ENCODE results near the gene RABGGTA.

DNA sequence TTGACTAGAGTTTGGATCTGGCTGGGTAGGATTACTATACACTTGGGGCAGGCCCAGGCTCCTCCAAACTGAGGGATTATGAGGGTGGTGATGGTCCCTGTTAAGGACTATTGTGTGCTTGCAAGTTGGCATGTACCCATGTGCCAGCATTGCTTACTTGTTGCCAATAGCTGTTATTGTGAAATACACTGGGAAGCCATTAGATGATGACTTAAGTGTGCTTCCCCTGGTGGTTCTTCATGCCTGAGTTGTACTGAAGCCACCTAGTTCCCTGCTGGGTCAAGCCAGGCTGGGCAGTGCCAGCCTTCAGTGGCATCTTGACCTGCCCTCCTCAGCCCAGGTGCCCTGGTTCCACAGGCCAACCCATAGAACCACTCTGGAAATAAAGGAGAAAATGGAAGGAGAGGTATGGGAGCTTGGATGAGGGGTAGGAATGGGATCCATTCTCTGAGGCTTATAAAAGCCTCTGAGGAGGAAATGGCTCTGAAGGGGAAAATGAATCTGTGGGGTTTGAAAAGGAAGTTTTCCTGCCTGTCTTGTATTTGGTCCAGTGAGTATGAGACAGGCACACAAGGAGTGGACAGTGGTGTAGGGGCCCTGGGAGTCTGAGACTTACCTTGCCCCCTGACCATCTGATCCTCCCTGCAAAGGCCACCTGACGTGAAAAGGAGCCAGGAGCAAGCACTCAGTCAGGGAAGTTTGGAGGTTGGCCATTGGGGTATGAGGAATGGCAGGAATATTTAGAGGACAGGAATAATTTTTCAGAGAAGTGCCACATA, 40.6 kb upstream of the RABGGTA start:
- TF ChIP-seq, protein P1, sequence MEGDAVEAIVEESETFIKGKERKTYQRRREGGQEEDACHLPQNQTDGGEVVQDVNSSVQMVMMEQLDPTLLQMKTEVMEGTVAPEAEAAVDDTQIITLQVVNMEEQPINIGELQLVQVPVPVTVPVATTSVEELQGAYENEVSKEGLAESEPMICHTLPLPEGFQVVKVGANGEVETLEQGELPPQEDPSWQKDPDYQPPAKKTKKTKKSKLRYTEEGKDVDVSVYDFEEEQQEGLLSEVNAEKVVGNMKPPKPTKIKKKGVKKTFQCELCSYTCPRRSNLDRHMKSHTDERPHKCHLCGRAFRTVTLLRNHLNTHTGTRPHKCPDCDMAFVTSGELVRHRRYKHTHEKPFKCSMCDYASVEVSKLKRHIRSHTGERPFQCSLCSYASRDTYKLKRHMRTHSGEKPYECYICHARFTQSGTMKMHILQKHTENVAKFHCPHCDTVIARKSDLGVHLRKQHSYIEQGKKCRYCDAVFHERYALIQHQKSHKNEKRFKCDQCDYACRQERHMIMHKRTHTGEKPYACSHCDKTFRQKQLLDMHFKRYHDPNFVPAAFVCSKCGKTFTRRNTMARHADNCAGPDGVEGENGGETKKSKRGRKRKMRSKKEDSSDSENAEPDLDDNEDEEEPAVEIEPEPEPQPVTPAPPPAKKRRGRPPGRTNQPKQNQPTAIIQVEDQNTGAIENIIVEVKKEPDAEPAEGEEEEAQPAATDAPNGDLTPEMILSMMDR (conservative IDR thresholded peaks at IDR 0.05 in 1 of 2, IDR thresholded peaks at IDR 0.05 in 1 of 2; ENCODE audit: low read depth in 1 of 2, low read length in 2 of 2) = no peak
- no peak for TF ChIP-seq EZH2 (IDR thresholded peaks at IDR 0.05; ENCODE audit: low read length, missing control alignments)
